ENCODE measurements around the gene P2RY2. TPM values are rescaled to one million over a fixed set of nuclear protein-coding genes. Genes with fewer than 3 reads are reported as not detected.
A peak's percentile ranks its signal among the peaks of the same experiment; 100 is the strongest.

P2RY2 gene
- total RNA-seq, 5 donors from 2014 or later (not counting 1 experiment from before 2014, with no cell fraction given): 0.12 TPM; not detected in 4

DNA sequence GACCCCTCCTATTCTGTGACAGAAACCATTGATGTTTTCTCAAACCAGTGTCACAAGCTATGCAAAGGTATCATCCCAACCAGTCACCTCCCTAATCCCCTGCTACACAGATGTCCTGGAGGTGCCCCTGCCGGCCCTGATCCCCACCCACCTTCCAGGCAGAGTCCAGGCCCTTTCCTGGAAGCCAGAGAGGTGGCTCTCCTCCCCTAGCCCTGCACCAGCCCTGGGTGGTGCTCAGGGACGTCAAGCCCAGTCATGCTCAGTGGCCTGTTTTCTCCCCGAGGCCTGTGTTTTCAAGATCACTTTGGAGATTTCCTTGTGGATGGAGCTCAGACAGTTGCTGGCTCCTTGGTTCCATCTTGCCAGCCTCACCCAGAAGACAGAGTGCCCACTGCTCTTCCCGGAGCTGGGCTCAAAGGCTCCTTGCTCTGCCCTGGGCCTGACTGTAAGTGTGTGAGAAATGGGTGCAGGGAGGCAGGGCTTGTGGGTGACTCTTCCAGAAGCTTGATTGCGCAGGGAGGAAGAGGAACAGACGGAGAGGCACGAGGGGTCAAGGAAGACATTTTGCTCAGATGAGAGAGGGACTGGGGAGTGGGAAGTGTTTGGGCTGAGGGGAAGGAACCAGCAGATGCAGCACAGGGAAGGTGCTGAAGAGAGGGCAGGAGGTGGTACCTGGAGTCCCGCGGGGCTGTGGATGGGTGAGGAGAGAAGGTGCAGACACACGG lies 65.4 kb downstream of the P2RY2 start:
- Mint-ChIP-seq H3K4me3 (no peak overlapping the region), H3K27me3 (peaks cover 0 to 1% of the 10 kb centered on the region in 2 donors), H3K27ac (peak overlapping the region in 1 of 2 donors; percentile 43), H3K36me3 (no peaks in the 10 kb centered on the region), H3K9me3 (no peaks in the 10 kb centered on the region), H3K4me1 (peaks cover 3 to 5% (median 4%) of the 10 kb centered on the region in 3 donors)
- Histone ChIP-seq H3K27ac (ENCODE audit: low read length) (no peak overlapping the region), H3K36me3 (ENCODE audit: control insufficient read depth in 2 of 2, extremely low read depth in 1 of 2, insufficient read depth in 1 of 2, low read length in 1 of 2) (no peaks in the 10 kb centered on the region), H3K9me3 (no peaks in the 10 kb centered on the region), H3K4me1 (ENCODE audit: control insufficient read depth in 1 of 2, extremely low read depth in 1 of 2, insufficient read depth in 2 of 2, low read length in 2 of 2) (peaks cover 0 to under 1% of the 10 kb centered on the region in 2 experiments), H3K4me3 (ENCODE audit: control insufficient read depth in 1 of 2, extremely low read depth in 1 of 2, low read length in 1 of 2) (no peak overlapping the region), H3K27me3 (replicated peaks in 1 of 2; ENCODE audit: control insufficient read depth in 2 of 2, extremely low read depth in 1 of 2, insufficient read depth in 2 of 2, low read length in 1 of 2) (peaks cover 0 to 15% of the 10 kb centered on the region in 2 experiments)
- WGBS (ENCODE audit: insufficient coverage): 86% methylated on average over 8 of the region's 10 CpGs
- ATAC-seq (replicated peaks in 1 of 4): no peak
- ChIA-PET CTCF (no interaction called here), POLR2A (no interaction called here)
- DNase-seq: no peak

DNA sequence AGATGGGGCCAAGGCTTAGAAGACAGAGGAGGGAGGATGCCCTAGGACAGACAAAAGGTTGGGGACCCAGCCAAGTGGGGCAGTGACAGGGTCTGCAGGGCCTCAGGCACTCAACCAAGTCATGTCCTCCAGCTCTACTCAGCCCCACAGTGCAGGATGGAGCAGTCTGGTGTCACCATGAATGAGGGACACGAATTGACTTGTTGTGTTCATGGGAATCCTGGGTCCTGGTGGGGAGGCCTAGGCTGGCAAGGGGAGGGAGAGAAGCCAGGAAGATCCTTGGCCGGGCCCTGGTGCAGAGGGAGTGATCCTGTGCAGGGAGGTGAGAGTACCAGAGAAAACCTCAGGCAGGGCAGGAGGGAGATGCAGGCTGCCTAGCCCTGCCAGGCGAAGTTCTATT lies 66.0 kb downstream of the P2RY2 start:
- Histone ChIP-seq H3K4me1 (ENCODE audit: control insufficient read depth in 1 of 2, extremely low read depth in 1 of 2, insufficient read depth in 2 of 2, low read length in 2 of 2) (peaks cover 3 to 7% of the 10 kb centered on the region in 2 experiments), H3K4me3 (ENCODE audit: control insufficient read depth in 1 of 2, extremely low read depth in 1 of 2, low read length in 1 of 2) (no peak overlapping the region), H3K27me3 (replicated peaks in 1 of 2; ENCODE audit: control insufficient read depth in 2 of 2, extremely low read depth in 1 of 2, insufficient read depth in 2 of 2, low read length in 1 of 2) (peaks cover 0 to 18% of the 10 kb centered on the region in 2 experiments), H3K27ac (ENCODE audit: low read length) (no peak overlapping the region), H3K36me3 (ENCODE audit: control insufficient read depth in 2 of 2, extremely low read depth in 1 of 2, insufficient read depth in 1 of 2, low read length in 1 of 2) (no peaks in the 10 kb centered on the region), H3K9me3 (no peaks in the 10 kb centered on the region)
- DNase-seq (no peak), ATAC-seq (replicated peaks in 1 of 4) (no peak)
- ChIA-PET POLR2A (no interaction called here), CTCF (no interaction called here)
- Mint-ChIP-seq H3K9me3 (no peaks in the 10 kb centered on the region), H3K27me3 (peaks cover 0 to 3% of the 10 kb centered on the region in 2 donors), H3K36me3 (no peaks in the 10 kb centered on the region), H3K4me1 (peaks cover 7 to 12% (median 9%) of the 10 kb centered on the region in 3 donors), H3K27ac (no peak overlapping the region), H3K4me3 (no peak overlapping the region)
- 55% methylated on average over 3 of the region's 3 CpGs for WGBS (ENCODE audit: insufficient coverage)

DNA sequence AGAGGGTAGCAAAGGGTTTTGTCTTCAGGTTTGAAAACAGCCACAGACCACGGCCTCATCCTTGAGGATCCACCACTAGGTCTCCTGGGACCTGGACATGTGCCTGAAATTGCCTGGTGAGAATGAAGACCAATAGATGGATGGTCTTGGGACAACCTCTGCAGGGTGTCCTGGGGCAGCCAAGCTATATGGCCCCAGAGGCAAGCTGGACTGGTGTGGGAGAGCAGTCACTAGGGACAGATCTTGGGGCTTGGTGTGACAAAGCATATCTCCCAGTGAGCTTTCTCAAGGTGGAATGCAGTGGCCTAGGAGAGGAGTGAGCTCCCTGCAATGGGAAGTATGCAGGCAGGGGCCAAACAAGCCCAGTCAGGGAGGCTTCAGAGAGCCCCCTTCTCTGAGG lies 67.6 kb downstream of the P2RY2 start:
- no peak for ATAC-seq (replicated peaks in 1 of 4)
- ChIA-PET POLR2A (no interaction called here), CTCF (no interaction called here)
- Mint-ChIP-seq H3K27ac (no peak overlapping the region), H3K4me1 (peaks cover 10 to 16% (median 14%) of the 10 kb centered on the region in 3 donors), H3K27me3 (peaks cover 0 to 4% of the 10 kb centered on the region in 2 donors), H3K9me3 (no peaks in the 10 kb centered on the region), H3K4me3 (no peak overlapping the region), H3K36me3 (no peaks in the 10 kb centered on the region)
- no CpG with 5 or more reads among the region's 1 CpG for WGBS (ENCODE audit: insufficient coverage)
- H3K36me3 ChIP-seq (ENCODE audit: control insufficient read depth in 2 of 2, extremely low read depth in 1 of 2, insufficient read depth in 1 of 2, low read length in 1 of 2): no peaks in the 10 kb centered on the region
- peaks cover 0 to 21% of the 10 kb centered on the region in 2 experiments for H3K27me3 ChIP-seq (replicated peaks in 1 of 2; ENCODE audit: control insufficient read depth in 2 of 2, extremely low read depth in 1 of 2, insufficient read depth in 2 of 2, low read length in 1 of 2)
- no peaks in the 10 kb centered on the region for H3K9me3 ChIP-seq
- peaks cover 3 to 12% of the 10 kb centered on the region in 2 experiments for H3K4me1 ChIP-seq (ENCODE audit: control insufficient read depth in 1 of 2, extremely low read depth in 1 of 2, insufficient read depth in 2 of 2, low read length in 2 of 2)
- DNase-seq: no peak
- H3K27ac ChIP-seq (ENCODE audit: low read length): no peak overlapping the region
- H3K4me3 ChIP-seq (ENCODE audit: control insufficient read depth in 1 of 2, extremely low read depth in 1 of 2, low read length in 1 of 2): no peak overlapping the region

Other genes starting within 250 kb of the P2RY2 start
- 10 to 100 TPM; 37.0 to 53.8 (median 46.3) TPM for gene FCHSD2, start 76.0 kb upstream of the P2RY2 start, total RNA-seq
- 1 to 10 TPM in 1 of 5 donors, not detected in 4; 1.4 TPM for gene P2RY6, start 54.1 kb downstream of the P2RY2 start, total RNA-seq
- gene ARHGEF17, start 90.0 kb downstream of the P2RY2 start, total RNA-seq: 1 to 10 TPM in 1 of 5 donors, under 1 TPM in 4; 0.23 to 1.0 (median 0.49) TPM
- 100 to 1,000 TPM in 1 of 5 donors, 10 to 100 TPM in 4; 15.6 to 113 (median 19.9) TPM for gene RELT, start 158.1 kb downstream of the P2RY2 start, total RNA-seq